Fibroblast of pulmonary artery (primary cell): Measurements from ENCODE around the gene ZNF362.
A peak's percentile ranks its signal among the peaks of the same experiment; 100 is the strongest.

Experiments used
- DNase-seq: peaks from one replicate; pipeline ENCODE4 v3.0.0-alpha.2; 2010; ENCODE audit warnings: low read depth
- H3K4me3 ChIP-seq: replicated peaks from 2 replicates; pipeline ENCODE4 v1.5.1; 2011; ENCODE audit warnings: low read depth, mild to moderate bottlenecking, control low read depth, low read length, moderate library complexity
- CTCF ChIP-seq: IDR thresholded peaks from 2 replicates; pipeline ENCODE4 v1.5.1; 2011; ENCODE audit warnings: mild to moderate bottlenecking, control low read depth, low read length, inconsistent platforms; ENCODE audit errors: missing control alignments

The ZNF362 gene

DNA sequence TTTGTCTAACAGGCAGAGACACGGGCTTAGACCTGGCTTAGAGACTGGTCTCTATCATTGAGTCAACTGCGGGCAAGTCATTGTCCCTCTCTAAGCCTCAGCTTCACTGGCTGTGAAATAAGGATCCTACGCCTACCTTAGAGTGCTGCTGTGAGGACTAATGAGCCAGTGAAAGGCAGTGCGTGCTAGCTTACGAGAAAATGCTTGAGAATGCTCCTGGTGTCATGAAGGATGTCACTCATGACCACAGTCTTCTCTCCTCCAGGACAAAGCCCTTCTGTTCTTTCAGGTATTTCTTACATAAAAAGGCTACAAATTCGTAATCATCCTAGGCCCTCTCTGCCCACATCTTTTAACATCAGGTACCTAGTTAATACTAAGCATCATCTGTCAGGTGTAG is 81.1 kb downstream of the ZNF362 start:
- TF ChIP-seq CTCF = no peak
- no peak for DNase-seq
- peak overlapping the region; percentile 6 for H3K4me3 ChIP-seq

GRCh38 chr1:33338048-33338439 is 81.8 kb downstream of the ZNF362 start:
- DNase-seq = peak; percentile 74
- no peak for TF ChIP-seq CTCF
- peak overlapping the region; percentile 32 for H3K4me3 ChIP-seq

- peak overlapping the region; percentile 32 for H3K4me3 ChIP-seq
- TF ChIP-seq CTCF = no peak
- DNase-seq = peak; percentile 97
These were observed 82.3 kb downstream of the ZNF362 start for GRCh38 chr1:33338440-33339211.

- peak; percentile 32 for TF ChIP-seq CTCF
- DNase-seq = no peak
- peak overlapping the region; percentile 10 for H3K4me3 ChIP-seq
These were observed 83.1 kb downstream of the ZNF362 start for GRCh38 chr1:33339413-33339812.

GRCh38 chr1:33341190-33341589 is 84.9 kb downstream of the ZNF362 start:
- no peak for DNase-seq
- TF ChIP-seq CTCF = no peak
- H3K4me3 ChIP-seq = no peak overlapping the region

DNA sequence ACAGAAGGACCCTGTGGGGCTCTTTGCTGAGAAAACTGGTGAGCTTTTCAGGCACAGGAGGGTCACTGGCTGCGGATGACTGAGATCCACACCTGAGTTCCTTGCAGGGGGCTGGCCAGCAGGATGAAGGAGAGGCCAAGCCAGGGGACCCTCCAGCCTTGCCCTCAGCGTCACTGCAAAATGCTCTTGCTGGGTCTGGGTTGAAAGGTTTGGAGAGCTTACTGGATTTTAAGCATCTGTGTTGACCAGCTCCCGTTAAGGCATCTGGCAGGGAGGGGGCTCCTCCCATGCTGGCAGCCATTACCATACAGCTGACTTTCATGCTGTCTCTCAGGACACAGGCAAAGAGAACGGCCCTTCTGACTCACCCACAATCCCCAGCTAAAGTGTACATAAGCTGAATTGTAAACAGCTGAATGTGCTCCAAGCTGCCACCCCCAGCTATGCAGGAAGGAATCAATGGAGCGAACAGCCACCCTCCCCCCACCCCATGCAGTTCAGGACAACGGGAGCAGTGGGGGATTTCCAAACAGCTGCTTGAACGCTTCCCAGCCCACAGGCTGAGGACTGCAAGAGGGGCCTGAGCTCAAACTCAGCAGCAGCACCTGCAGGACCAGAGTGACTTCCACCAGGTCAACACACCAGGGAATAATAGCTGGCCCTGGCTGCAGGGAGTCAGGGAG is 85.9 kb downstream of the ZNF362 start:
- H3K4me3 ChIP-seq = peak overlapping the region; percentile 25
- no peak for TF ChIP-seq CTCF
- DNase-seq = peak; percentile 98
